Neural progenitor cell (in vitro differentiated cells): ENCODE measurements around the gene ERVFRD-1. TPM values are rescaled to one million over a fixed set of nuclear protein-coding genes. Genes with fewer than 3 reads are reported as not detected.

Source experiments
- DNase-seq: peaks from one replicate; pipeline ENCODE4 v3.0.0-alpha.2; 2016; ENCODE audit warnings: low spot score
- H2AFZ ChIP-seq: fragments of 200-600 bp; sonication (generic); replicated peaks from 2 replicates; pipeline ENCODE4 v1.6.1; 2016; ENCODE audit warnings: antibody characterized with exemption
- H3F3A ChIP-seq: fragments of 200-600 bp; sonication (generic); 2 replicates; pipeline ENCODE4 v1.6.1; 2016; ENCODE audit warnings: antibody characterized with exemption, low read depth
- H3K27ac ChIP-seq: fragments of 200-600 bp; sonication (generic); 2 replicates; pipeline ENCODE4 v1.5.1; 2016; ENCODE audit warnings: mild to moderate bottlenecking
- H3K27me3 ChIP-seq: fragments of 200-600 bp; sonication (generic); 2 replicates; pipeline ENCODE4 v1.6.1; 2016; ENCODE audit warnings: mild to moderate bottlenecking, moderate library complexity
- H3K36me3 ChIP-seq: fragments of 200-600 bp; sonication (generic); 2 replicates; pipeline ENCODE4 v1.5.1; 2016
- H3K4me1 ChIP-seq: fragments of 200-600 bp; sonication (generic); 2 replicates; pipeline ENCODE4 v1.6.1; 2016; ENCODE audit warnings: mixed run types
- H3K4me2 ChIP-seq: fragments of 200-600 bp; sonication (generic); 2 replicates; pipeline ENCODE4 v1.6.1; 2016
- H3K4me3 ChIP-seq: fragments of 200-600 bp; sonication (generic); 2 replicates; pipeline ENCODE4 v1.5.1; 2016
- H3K79me2 ChIP-seq: fragments of 200-600 bp; sonication (generic); 2 replicates; pipeline ENCODE4 v1.6.1; 2016; ENCODE audit warnings: low read depth
- H3K9ac ChIP-seq: fragments of 200-600 bp; sonication (generic); 2 replicates; pipeline ENCODE4 v1.6.1; 2016
- H3K9me3 ChIP-seq: fragments of 200-600 bp; sonication (generic); 2 replicates; pipeline ENCODE4 v1.5.1; 2016; ENCODE audit warnings: low read depth
- H4K20me1 ChIP-seq: fragments of 200-600 bp; sonication (generic); 2 replicates; pipeline ENCODE4 v1.6.1; 2016; ENCODE audit warnings: low read depth
- H3K27ac Mint-ChIP-seq: 3 replicates; pipeline ENCODE4 v1.8.0; 2021; ENCODE audit warnings: mixed read lengths
- H3K27me3 Mint-ChIP-seq: 2 replicates; pipeline ENCODE4 v1.8.0; 2022; ENCODE audit warnings: low read depth, mild to moderate bottlenecking, inconsistent platforms, moderate library complexity, mixed read lengths; ENCODE audit not compliant: insufficient read depth
- H3K36me3 Mint-ChIP-seq: 3 replicates; pipeline ENCODE4 v1.8.0; 2021; ENCODE audit warnings: mixed read lengths
- H3K4me1 Mint-ChIP-seq: 3 replicates; pipeline ENCODE4 v1.8.0; 2021; ENCODE audit warnings: mixed read lengths
- H3K4me3 Mint-ChIP-seq: 3 replicates; pipeline ENCODE4 v1.8.0; 2021; ENCODE audit warnings: mild to moderate bottlenecking, moderate library complexity, mixed read lengths
- H3K9me3 Mint-ChIP-seq: 3 replicates; pipeline ENCODE4 v1.8.0; 2020; ENCODE audit warnings: mixed read lengths
- CTCF ChIP-seq: fragments of 200-600 bp; sonication (generic); IDR thresholded peaks from 2 replicates; pipeline ENCODE4 v1.5.1; 2017; ENCODE audit warnings: antibody characterized with exemption, mild to moderate bottlenecking
- EZH2 ChIP-seq: fragments of 200-600 bp; sonication (generic); IDR thresholded peaks from 2 replicates; pipeline ENCODE4 v1.6.1; 2017; ENCODE audit warnings: antibody characterized with exemption, mild to moderate bottlenecking, moderate library complexity
- EZH2phosphoT487 ChIP-seq: fragments of 200-600 bp; sonication (generic); IDR thresholded peaks from 2 replicates; pipeline ENCODE4 v1.6.1; 2017; ENCODE audit warnings: antibody characterized with exemption
- total RNA-seq: library from RNA; depleted of rRNA; stranded (reverse); fragments of >200 nt; gene quantifications from 2 replicates; pipeline ENCODE4 v1.2.3, GENCODE V29; 2015; ENCODE audit warnings: low replicate concordance

ERVFRD-1 gene
- total RNA-seq, 1 donor from 2014 or later, result not detected

GRCh38 chr6:11103065-11103464 lies 8.5 kb downstream of the ERVFRD-1 start:
- Mint-ChIP-seq H3K36me3 (peaks cover 64% of the 10 kb centered on the region), H3K27me3 (peaks cover 2% of the 10 kb centered on the region), H3K4me3 (no peak overlapping the region), H3K9me3 (peaks cover 70% of the 10 kb centered on the region), H3K4me1 (no peaks in the 10 kb centered on the region), H3K27ac (no peak overlapping the region)
- no peaks in the 10 kb centered on the region for H3K27me3 ChIP-seq
- peaks cover 81% of the 10 kb centered on the region for H3K79me2 ChIP-seq
- no peak overlapping the region for H3K4me2 ChIP-seq
- no peaks in the 10 kb centered on the region for H3K36me3 ChIP-seq
- H3K4me1 ChIP-seq, result no peaks in the 10 kb centered on the region
- H3F3A ChIP-seq, result no peaks in the 10 kb centered on the region
- no peaks in the 10 kb centered on the region for H3K9me3 ChIP-seq
- DNase-seq, result no peak
- no peak overlapping the region for H3K27ac ChIP-seq
- H4K20me1 ChIP-seq, result no peaks in the 10 kb centered on the region
- H3K4me3 ChIP-seq, result no peak overlapping the region
- TF ChIP-seq CTCF (no peak), EZH2 (no peak), EZH2phosphoT487 (no peak)
- H2AFZ ChIP-seq, result no peak overlapping the region
- H3K9ac ChIP-seq, result no peak overlapping the region

GRCh38 chr6:11101417-11101816 lies 10.1 kb downstream of the ERVFRD-1 start:
- no peak overlapping the region for H3K4me2 ChIP-seq
- no peaks in the 10 kb centered on the region for H3K27me3 ChIP-seq
- H3K9ac ChIP-seq, result no peak overlapping the region
- H3K4me1 ChIP-seq, result peaks cover under 1% of the 10 kb centered on the region
- H3K27me3 Mint-ChIP-seq, result peaks cover 2% of the 10 kb centered on the region
- no peak overlapping the region for H3K27ac Mint-ChIP-seq
- no peaks in the 10 kb centered on the region for H3F3A ChIP-seq
- no peaks in the 10 kb centered on the region for H4K20me1 ChIP-seq
- TF ChIP-seq CTCF (no peak), EZH2phosphoT487 (no peak)
- H3K27ac ChIP-seq, result no peak overlapping the region
- H3K36me3 ChIP-seq, result no peaks in the 10 kb centered on the region
- H3K4me3 Mint-ChIP-seq, result no peak overlapping the region
- H3K36me3 Mint-ChIP-seq, result peaks cover 55% of the 10 kb centered on the region
- H3K9me3 ChIP-seq, result no peaks in the 10 kb centered on the region
- peaks cover 84% of the 10 kb centered on the region for H3K79me2 ChIP-seq
- no peak for DNase-seq
- no peaks in the 10 kb centered on the region for H3K4me1 Mint-ChIP-seq
- no peak overlapping the region for H2AFZ ChIP-seq
- peaks cover 58% of the 10 kb centered on the region for H3K9me3 Mint-ChIP-seq
- no peak overlapping the region for H3K4me3 ChIP-seq

- H3K4me3 ChIP-seq, result no peak overlapping the region
- no peak overlapping the region for H3K4me3 Mint-ChIP-seq
- peaks cover 37% of the 10 kb centered on the region for H3K36me3 Mint-ChIP-seq
- no peaks in the 10 kb centered on the region for H3K27me3 Mint-ChIP-seq
- peaks cover 12% of the 10 kb centered on the region for H4K20me1 ChIP-seq
- peaks cover under 1% of the 10 kb centered on the region for H3K27me3 ChIP-seq
- H3F3A ChIP-seq, result peaks cover 13% of the 10 kb centered on the region
- peaks cover 35% of the 10 kb centered on the region for H3K9me3 Mint-ChIP-seq
- no peak overlapping the region for H3K4me2 ChIP-seq
- DNase-seq, result no peak
- H3K27ac ChIP-seq, result no peak overlapping the region
- H3K36me3 ChIP-seq, result no peaks in the 10 kb centered on the region
- TF ChIP-seq EZH2phosphoT487, result no peak
- TF ChIP-seq EZH2, result no peak
- no peak for TF ChIP-seq CTCF
- peaks cover 16% of the 10 kb centered on the region for H3K4me1 ChIP-seq
- peaks cover 87% of the 10 kb centered on the region for H3K79me2 ChIP-seq
- H2AFZ ChIP-seq, result no peak overlapping the region
- peaks cover 18% of the 10 kb centered on the region for H3K4me1 Mint-ChIP-seq
- H3K27ac Mint-ChIP-seq, result peak overlapping the region; percentile 37
- H3K9ac ChIP-seq, result no peak overlapping the region
- no peaks in the 10 kb centered on the region for H3K9me3 ChIP-seq
Measured at GRCh38 chr6:11098004-11098403, 13.5 kb downstream of the ERVFRD-1 start.
